Measurements from ENCODE around the gene PRXL2B.

The PRXL2B gene

GRCh38 chr1:2601721-2602303 lies 15.2 kb downstream of the PRXL2B start:
- no peak for DNase-seq

- no peak for DNase-seq
Measured at GRCh38 chr1:2602311-2602835, 15.8 kb downstream of the PRXL2B start.

- DNase-seq, result no peak
Measured at GRCh38 chr1:2602866-2603520, 16.4 kb downstream of the PRXL2B start.

GRCh38 chr1:2603521-2604155 lies 17.1 kb downstream of the PRXL2B start:
- DNase-seq, result no peak

- no peak for DNase-seq
Measured at GRCh38 chr1:2604156-2604843, 17.7 kb downstream of the PRXL2B start.

- DNase-seq, result no peak
Measured at GRCh38 chr1:2604844-2605508, 18.4 kb downstream of the PRXL2B start.

- no peak for DNase-seq
Measured at GRCh38 chr1:2605509-2606395, 19.2 kb downstream of the PRXL2B start.

GRCh38 chr1:2606396-2606880 lies 19.9 kb downstream of the PRXL2B start:
- no peak for DNase-seq

GRCh38 chr1:2606881-2607621 lies 20.5 kb downstream of the PRXL2B start:
- DNase-seq, result no peak

GRCh38 chr1:2607641-2608091 lies 21.1 kb downstream of the PRXL2B start:
- no peak for DNase-seq

GRCh38 chr1:2609319-2610035 lies 22.9 kb downstream of the PRXL2B start:
- DNase-seq, result no peak

- no peak for DNase-seq
Measured at GRCh38 chr1:2610036-2610959, 23.7 kb downstream of the PRXL2B start.

- peak in 1 of 6 experiments; percentile 8 for DNase-seq
Measured at GRCh38 chr1:2611031-2611501, 24.5 kb downstream of the PRXL2B start.

GRCh38 chr1:2611621-2612437 lies 25.3 kb downstream of the PRXL2B start:
- DNase-seq, result no peak

- DNase-seq, result no peak
Measured at GRCh38 chr1:2612591-2613365, 26.2 kb downstream of the PRXL2B start.

GRCh38 chr1:2614145-2614544 lies 27.6 kb downstream of the PRXL2B start:
- DNase-seq, result no peak

- no peak for DNase-seq
Measured at GRCh38 chr1:2617971-2618470, 31.4 kb downstream of the PRXL2B start.
